Transverse colon (tissue), 3 donors: ENCODE data around the gene BANF2.

Experiments
- POLR2A ChIP-seq: fragments of 450-650 bp; IDR thresholded peaks from one replicate; pipeline ENCODE4 v1.6.1; 2016; ENCODE audit warnings: antibody characterized with exemption, mild to moderate bottlenecking, moderate library complexity
- TF ChIP-seq, protein P1 (sequence below), 5 experiments: fragments of 200-600 bp in 3 of 5; fragments of 450-650 bp in 2 of 5; sonication (generic) in 3 of 5; IDR thresholded peaks; 1 replicate in 2 of 5; 2 replicates in 3 of 5; pipeline ENCODE4 v1.5.1; 2016 to 2017; ENCODE audit warnings: antibody characterized with exemption in 5 of 5, inconsistent platforms in 3 of 5, mild to moderate bottlenecking in 2 of 5, moderate library complexity in 1 of 5

DNA sequence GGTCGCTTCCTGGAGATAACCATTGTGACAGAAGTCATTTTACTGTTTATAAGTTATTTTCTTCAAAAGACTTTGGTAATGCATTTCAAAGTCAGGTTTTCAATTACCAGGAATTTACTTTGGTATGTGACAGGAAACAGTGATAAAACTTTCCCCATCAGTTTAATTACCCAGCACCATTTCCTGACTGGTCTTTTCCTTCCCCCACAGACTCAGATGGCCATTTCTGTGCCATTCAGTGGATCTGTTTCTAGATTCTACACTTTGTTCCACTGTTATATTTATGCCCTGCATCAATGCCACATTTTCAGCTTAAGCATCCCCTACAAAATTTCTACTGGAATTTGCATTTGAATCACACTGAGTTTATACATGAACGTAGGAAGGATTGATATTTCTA is 34.0 kb upstream of the BANF2 start:
- TF ChIP-seq POLR2A: no peak
- TF ChIP-seq, protein P1, sequence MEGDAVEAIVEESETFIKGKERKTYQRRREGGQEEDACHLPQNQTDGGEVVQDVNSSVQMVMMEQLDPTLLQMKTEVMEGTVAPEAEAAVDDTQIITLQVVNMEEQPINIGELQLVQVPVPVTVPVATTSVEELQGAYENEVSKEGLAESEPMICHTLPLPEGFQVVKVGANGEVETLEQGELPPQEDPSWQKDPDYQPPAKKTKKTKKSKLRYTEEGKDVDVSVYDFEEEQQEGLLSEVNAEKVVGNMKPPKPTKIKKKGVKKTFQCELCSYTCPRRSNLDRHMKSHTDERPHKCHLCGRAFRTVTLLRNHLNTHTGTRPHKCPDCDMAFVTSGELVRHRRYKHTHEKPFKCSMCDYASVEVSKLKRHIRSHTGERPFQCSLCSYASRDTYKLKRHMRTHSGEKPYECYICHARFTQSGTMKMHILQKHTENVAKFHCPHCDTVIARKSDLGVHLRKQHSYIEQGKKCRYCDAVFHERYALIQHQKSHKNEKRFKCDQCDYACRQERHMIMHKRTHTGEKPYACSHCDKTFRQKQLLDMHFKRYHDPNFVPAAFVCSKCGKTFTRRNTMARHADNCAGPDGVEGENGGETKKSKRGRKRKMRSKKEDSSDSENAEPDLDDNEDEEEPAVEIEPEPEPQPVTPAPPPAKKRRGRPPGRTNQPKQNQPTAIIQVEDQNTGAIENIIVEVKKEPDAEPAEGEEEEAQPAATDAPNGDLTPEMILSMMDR (IDR thresholded peaks at IDR 0.05): no peak
